Measurements from ENCODE around the gene KIRREL3.

DNA sequence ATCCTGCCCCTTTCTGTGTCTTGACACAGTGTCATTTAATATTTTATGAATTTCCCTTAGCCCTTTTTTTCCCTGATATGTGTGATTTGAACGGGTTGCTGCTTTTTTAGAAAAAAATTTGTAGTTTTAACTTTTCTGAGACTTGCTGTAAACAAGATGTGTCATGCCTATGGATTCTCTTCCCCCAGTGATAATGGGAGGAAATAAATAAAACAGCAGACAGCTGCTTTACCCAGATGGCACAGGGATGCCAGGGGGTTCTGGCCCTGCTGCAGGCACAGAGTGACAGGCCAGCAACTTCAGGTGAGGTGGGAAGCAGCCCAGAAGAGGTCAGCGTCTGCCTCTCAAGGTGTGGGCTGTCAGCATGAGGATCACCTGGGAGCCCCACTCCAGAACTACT, 266.9 kb downstream of the KIRREL3 start:
- TF ChIP-seq, protein P1, sequence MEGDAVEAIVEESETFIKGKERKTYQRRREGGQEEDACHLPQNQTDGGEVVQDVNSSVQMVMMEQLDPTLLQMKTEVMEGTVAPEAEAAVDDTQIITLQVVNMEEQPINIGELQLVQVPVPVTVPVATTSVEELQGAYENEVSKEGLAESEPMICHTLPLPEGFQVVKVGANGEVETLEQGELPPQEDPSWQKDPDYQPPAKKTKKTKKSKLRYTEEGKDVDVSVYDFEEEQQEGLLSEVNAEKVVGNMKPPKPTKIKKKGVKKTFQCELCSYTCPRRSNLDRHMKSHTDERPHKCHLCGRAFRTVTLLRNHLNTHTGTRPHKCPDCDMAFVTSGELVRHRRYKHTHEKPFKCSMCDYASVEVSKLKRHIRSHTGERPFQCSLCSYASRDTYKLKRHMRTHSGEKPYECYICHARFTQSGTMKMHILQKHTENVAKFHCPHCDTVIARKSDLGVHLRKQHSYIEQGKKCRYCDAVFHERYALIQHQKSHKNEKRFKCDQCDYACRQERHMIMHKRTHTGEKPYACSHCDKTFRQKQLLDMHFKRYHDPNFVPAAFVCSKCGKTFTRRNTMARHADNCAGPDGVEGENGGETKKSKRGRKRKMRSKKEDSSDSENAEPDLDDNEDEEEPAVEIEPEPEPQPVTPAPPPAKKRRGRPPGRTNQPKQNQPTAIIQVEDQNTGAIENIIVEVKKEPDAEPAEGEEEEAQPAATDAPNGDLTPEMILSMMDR (IDR thresholded peaks at IDR 0.05), result no peak
- TF ChIP-seq POLR2A (IDR thresholded peaks at IDR 0.05), result no peak

Measured in esophagus squamous epithelium (tissue), 4 donors.